GM18502 (cell line): Measurements from ENCODE around the gene CTSW.

Experiments used
- ATAC-seq: cut with Tn5 transposase; IDR thresholded peaks from one replicate; pipeline ENCODE4 v1.9.1; 2021; ENCODE audit warnings: mild to moderate bottlenecking; ENCODE audit not compliant: unreplicated experiment, poor library complexity

The CTSW gene

DNA sequence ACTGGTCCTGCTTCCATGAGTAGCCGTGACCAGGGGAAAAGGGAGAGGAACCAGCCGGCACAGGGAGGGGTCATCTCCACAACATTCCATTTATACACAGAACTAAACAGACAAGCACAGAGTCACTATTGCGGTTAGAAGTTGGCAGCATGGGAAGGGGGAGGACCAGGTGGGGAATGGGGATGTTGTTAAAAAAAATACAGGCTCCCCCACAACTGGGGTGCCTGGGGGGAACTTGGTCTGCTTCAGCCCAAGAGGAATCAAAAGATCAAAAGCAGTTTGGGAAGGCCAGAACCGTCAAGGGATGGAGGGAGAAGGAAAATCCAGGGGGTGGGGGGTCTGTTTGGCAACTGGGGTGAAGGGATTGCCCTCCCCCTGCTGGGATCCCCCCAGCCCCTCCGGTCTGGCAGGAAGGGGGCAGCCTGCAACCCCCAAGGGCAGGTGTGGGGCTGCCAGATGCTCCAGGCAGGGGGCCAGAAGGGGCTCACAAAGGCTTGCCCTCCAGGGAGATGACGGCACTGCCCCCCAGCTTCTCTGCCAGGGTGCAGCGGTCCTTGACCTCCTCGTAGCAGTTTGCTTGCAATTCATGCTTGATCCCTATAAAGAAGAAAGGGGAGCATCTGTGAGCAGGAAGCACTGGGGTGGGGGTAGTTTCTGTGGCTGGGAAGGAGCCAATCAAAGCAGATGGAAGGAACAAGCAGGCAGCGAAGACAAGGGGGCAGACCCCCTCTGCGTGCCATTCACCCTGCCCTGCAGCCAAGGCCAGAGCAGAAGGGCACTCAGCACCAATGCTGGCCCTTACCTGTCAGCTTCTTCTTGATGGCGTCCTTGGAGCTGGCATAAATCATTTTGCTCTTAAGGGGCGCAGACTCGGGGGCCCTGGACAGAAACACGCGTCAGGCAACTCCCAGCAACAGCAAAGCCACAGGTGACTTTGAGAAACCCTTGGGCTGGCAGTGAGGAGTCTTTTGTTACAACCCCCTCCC, 24.5 kb upstream of the CTSW start:
- no peak for ATAC-seq

DNA sequence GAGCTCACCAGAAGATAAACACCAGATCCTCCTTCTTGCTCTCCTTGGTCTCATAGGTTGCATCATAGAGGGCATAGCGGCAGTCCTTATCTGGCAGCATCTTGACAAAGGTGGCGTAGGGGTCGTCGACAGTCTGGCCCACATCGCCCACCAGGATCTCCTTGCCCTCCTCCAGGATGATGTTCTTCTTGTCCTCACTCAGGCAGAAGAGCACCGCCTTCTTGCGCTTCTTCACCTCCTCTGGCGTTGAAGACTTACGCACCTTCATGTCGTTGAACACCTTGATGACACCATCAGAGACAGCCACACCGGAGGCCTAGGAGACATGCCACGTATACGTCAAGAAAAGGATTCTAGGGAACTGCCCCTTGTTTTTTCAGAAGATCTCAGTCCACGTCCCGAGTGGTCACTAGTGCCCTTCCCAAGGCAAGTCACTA, 23.7 kb upstream of the CTSW start:
- ATAC-seq = no peak

DNA sequence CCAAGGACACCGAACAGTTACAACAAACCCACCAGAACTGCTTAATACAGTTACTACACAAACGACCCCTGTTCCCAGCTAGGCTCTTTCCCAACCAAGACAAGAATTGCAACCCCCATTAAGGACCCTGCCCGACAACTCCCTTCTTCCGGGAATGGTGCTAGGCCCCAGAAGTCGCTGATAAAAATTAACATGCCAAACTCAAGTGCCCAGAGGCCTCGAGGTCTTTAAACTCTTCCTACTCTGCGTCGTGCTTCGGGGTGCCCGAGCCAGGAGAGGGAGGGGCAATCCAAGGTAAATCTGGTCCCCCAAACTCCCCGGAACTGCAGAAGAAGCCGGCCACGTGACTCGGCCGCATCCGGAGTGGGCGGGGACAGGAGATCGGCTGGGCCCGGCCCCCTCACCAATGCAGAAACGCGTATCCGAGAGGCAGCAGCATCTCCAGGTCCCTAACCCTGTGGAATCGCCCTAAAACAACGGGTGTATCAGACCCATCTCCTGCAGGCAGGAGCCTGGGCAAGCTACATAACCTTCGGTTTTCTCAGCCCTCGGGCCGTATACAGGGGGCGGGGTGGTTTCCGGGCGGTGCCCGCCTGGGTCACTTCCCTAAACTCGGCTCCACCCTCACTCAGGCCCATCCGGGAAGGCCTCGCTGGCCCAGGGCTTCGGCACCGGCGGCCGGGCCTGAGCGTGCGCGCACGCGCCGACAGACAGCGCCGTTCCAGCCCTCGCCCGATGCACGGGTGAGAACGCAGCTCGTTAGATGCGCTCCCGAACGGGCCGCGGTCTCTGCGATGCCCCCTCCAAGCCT, 22.7 kb upstream of the CTSW start:
- peak; percentile 21 for ATAC-seq

DNA sequence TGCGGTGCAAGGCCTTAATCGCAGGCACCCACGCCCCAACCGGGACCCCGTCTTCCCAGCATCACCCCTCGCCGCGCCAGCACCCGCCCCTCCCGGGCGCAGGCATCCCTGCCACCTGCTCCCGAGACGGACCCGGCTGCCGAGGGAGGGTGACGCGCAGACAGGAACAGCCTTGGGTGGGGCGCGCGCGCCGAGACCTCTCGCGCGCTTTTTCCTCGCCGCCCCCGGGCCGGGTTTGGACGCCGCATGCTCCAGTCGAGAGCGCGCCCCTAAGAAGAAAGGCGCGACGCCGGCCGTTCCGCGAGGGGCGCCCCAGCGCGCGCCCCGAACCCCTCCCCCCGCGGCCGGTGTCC, 22.2 kb upstream of the CTSW start:
- ATAC-seq = peak; percentile 1

DNA sequence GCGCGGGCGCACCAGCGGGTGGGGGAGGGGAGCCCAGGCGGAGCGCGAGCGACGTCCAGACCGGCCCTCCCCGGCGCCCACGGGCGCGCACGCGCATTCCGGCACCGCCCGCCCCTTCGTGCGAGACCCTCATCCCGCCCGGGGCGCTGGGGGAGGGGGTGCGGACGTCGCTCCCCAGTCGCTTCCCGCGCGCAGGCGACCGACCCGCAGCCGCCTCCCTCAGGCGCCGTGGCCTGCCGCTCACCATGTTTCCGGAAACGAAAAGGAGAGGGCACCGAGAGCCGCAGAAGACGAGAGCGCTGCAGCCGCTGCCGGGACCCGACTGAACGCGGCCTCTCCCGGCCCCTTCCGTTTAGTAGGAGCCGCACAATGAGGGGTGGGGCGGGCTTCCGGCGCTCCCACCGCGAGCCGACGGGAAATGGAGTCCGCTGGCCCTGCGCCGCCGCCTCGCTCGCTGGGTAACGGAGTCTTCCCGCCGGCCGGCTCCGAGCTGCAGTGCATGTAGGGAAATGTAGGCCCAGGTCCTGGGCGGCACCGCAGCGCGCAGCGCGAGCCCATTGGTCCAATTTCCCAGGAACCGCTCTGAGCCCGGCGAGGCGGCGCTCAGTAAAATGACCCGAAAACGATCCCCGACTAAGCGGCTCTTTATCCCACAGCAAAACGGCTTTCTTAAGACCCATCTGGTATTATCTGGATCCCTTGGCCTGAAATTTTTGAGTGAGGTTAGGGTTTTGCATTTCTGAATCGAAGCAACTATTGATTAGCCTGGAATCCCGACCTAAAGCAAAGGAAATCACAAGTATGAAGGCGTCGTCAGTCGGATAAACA, 21.6 kb upstream of the CTSW start, which contains the start of gene CFL1:
TSS of gene CFL1 (minus strand) at position 328 of the 828 bp plus-strand sequence. CDS start at position 247, 81 bp downstream.
- ATAC-seq = peak; percentile 52

DNA sequence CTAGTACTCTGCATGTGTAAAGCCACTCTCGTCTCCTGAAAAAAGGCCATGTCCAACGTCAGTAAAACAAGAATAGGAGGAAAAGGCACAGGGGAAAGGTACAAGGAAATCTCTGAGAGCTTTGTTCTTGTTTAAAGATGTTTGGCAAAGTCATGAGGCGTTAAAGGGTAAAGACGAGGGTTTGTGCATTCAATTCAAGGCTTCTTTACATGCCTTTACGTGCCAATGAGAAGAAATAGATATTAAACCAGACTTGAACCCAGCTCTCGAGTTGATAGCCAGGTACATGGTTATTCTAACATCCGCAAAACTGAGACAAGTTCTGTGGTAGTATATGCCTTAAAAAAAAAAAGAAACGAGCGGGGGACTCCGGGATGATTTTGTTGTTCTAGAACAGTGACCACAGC, 21.0 kb upstream of the CTSW start:
- no peak for ATAC-seq

DNA sequence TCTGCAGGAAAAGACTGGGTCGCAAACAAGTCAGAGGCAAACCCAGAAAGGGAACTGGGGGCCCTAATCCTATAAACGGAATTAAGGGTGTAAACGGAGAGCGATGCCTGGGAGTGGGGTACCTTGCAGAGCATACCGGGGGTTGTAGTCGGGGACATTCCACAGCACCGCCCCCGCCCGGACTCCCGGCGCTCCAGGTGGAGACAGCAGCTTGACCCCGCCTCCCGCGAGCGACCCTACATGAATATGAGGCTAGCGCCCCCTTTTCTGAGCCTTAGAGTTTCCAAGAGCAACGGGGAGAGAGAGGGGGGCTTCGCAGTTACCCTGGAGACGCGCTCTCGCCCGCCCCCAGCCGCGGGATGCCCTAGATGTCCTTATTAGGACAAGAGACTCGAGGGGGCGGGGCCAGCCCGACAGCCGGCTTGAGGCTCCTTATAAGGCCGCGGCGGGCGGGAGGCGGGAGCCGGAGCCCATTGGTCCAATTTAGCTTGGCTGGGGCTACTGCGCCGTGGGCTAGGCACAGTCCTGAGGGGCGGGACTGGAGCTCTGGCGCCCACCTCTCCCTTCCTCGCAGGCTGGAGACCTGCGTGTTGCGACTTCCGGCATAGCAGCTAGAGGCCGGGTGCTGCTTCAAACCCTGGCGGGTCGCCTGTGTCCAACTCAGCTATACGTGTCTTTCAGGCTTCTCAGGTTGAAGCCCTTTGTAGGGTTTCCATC, 20.4 kb upstream of the CTSW start:
- ATAC-seq = peak; percentile 58

DNA sequence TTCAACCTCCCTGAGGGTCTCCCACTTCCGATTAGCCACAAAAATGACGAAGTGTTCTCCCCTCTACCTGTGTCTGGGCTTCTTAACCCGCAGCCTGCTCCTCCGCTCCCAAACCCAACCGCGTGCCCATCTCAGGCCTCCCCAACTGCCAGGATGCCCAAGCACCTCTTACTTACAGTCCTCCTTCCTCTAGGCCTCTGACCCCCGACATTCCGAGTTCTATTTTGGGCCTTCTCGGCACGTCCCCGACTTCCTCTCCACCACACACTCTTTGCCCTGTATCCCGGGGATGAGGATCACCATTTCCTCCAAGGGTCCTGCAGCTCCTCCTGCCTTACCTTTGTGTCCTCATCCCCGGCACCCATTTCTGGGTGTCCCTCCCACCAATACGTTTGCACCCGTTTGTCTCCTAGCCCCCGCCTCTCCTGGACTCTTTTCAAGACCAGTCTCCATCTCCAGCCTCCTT, 19.8 kb upstream of the CTSW start:
- no peak for ATAC-seq

DNA sequence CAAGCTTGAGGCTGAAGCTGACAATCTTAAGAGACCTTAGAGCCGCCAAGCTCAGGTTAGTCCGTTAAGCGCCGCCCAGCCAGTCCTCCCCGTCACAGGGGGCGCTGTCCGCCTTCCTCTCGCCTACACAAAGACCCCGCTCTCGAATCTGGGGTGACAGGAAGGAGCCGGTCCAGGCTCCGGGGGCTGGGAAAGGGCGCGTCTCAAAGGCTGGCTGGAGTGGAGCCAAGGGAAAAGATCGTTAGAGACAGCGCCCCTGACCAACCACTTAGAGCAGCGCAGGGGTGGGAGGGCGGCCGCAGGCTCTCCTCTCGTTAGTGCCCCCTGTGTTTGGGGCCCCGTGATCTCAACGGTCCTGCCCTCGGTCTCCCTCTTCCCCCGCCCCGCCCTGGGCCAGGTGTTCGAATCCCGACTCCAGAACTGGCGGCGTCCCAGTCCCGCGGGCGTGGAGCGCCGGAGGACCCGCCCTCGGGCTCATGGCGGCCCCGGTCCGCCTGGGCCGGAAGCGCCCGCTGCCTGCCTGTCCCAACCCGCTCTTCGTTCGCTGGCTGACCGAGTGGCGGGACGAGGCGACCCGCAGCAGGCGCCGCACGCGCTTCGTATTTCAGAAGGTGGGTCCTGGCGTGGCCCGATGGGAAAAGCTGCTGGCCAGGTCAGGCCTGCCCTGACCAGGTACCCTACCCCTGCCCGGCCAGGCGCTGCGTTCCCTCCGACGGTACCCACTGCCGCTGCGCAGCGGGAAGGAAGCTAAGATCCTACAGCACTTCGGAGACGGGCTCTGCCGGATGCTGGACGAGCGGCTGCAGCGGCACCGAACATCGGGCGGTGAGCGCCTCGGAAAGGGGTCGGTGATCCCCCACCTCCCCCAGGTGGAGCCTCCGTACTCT, 19.1 kb upstream of the CTSW start, which contains the start of gene MUS81:
TSS of gene MUS81 (plus strand) at position 156 of the 887 bp plus-strand sequence. CDS start at position 477, 321 bp downstream.
- peak; percentile 27 for ATAC-seq

DNA sequence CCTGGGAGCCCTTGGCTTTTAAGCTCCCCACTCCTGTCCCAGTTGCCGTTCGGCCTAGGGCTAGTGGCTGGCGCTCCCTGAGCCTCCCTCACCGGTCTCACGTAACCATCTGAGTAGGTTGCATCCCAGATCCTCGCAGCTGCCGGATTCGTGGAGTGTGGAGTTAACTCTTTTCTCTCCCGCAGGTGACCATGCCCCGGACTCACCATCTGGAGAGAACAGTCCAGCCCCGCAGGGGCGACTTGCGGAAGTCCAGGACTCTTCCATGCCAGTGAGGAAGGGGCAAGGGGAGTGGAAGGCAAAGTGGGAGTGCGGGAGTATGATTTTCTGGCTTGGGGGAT, 18.5 kb upstream of the CTSW start:
- no peak for ATAC-seq

DNA sequence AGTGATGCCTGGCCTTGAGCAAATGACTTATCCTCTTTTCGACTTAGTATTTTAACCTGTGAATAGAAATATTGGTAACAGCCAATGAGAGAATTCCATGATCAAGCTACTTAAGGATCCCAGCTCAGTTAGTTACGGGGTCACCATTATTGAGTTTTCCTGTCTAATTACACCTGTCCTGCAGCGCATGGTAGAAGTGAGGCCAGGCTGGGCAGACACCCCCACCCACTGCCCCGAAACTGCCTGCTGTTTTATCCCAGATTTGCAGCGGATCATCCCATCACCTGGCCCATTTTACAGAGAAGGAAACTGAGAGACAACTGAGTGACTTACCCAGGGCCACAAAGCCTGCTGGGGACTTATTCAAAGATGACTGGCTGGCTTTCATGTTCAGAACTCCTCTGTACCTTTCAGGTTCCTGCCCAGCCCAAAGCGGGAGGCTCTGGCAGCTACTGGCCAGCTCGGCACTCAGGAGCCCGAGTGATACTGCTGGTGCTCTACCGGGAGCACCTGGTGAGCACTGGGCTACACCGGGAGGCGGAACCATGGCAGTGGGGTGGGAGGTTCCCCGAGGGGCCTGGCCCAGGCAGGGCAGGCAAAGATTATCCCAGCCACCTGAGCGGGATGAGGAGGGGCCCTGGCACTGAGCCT, 18.0 kb upstream of the CTSW start:
- no peak for ATAC-seq

DNA sequence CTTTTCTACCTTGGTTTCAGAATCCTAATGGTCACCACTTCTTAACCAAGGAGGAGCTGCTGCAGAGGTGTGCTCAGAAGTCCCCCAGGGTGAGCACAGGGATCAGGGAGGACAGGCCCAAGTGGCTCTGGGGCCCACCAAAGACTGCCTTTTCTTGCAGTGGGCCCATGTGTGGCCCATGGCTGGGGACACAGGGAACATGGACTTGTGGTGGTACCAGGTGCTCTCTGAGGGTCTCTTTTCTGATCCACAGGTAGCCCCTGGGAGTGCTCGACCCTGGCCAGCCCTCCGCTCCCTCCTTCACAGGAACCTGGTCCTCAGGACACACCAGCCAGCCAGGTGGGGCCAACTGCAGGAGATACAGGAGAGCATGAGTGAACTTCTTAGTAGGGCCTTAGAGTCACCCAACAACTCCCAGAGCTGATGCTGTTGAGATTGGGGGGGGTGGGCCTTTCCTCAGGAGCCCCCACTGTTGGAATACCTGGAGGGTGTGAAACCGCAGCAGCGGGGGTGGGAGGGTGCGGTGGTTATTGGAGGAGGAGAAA, 17.4 kb upstream of the CTSW start:
- no peak for ATAC-seq

DNA sequence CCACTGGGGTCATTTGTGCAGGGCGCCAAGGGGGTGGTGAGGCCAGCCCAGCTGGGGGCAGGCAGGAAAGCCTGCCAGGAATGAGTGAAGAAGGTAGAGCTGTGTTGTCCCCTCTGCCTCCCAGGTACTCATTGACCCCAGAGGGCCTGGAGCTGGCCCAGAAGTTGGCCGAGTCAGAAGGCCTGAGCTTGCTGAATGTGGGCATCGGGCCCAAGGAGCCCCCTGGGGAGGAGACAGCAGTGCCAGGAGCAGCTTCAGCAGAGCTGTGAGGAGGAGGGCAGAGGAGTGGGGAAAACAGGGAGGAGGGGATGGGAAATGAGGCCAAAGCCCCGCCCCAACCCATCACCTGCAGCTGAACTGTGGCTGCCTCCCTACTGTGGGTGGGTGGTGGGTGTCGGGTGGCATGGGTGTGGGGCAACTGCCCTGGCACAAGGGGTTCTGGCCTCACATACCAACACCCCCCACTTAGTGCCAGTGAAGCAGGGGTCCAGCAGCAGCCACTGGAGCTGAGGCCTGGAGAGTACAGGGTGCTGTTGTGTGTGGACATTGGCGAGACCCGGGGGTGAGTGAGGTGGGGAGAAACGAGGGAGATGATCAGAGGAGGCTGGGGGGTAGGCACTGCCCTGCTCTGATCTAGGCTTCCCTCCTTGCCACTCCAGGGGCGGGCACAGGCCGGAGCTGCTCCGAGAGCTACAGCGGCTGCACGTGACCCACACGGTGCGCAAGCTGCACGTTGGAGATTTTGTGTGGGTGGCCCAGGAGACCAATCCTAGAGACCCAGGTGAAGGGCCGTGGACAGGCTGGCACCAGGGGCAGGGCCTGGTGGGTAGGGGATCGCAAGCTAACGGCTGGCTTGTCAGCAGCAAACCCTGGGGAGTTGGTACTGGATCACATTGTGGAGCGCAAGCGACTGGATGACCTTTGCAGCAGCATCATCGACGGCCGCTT, 16.4 kb upstream of the CTSW start:
- ATAC-seq = no peak

DNA sequence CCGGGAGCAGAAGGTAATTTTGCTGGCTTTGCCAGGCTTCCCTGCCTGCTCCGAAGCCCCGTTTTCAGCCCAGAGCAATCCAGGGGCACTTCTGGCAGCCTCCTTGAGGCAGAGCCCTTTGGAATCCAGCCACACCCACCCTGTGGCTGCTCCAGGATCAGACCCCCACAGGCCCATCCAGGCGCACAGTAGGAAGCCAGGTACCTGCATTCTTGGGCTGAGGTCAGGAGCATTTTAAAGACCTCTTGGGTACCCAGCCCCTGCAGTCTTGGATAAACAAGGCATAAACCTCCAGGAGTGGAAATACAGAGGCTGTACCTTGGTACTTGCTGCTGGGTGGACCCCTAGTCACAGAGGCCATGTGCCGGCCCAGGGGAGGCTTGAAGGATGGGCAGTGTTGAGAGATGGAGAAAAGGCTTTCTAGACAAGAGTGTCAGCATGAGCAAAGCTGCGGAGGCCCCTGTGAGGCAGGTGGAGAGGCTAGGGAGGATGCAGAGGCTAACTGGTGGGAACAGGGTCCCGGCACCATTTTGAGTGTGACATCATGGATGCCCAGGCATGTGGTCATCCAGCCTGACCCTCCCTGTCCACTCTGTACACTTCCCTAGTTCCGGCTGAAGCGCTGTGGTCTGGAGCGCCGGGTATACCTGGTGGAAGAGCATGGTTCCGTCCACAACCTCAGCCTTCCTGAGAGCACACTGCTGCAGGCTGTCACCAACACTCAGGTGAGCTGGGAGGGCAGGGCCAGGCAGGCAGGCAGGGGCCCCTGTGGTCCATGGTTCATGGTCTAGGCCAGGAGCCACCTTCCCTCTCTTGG, 15.5 kb upstream of the CTSW start:
- no peak for ATAC-seq

DNA sequence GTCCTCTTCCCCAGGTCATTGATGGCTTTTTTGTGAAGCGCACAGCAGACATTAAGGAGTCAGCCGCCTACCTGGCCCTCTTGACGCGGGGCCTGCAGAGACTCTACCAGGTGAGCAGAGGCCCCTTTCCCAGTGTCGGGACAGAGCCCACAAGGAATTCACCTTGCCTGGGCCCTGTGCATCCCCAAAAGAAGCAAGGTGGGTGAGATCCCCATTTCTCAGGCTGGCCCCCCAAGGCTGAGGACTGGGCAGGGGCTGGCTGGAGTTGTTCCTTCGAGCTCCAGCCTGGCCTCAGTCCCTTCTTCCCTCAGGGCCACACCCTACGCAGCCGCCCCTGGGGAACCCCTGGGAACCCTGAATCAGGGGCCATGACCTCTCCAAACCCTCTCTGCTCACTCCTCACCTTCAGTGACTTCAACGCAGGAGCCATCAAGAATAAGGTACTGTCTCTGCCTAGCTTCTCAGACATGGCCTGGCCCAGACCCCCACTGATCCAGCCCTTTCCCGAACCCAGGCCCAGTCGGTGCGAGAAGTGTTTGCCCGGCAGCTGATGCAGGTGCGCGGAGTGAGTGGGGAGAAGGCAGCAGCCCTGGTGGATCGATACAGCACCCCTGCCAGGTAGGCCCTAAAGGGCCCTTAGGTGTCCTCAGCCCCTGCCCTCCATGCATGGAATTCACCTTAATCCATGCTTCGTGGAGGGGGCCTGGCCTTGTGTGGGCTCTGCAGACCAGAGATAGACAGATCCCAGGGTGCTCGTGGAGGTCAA, 14.7 kb upstream of the CTSW start:
- ATAC-seq = no peak
